Measurements from ENCODE around the gene TBCK.

DNA sequence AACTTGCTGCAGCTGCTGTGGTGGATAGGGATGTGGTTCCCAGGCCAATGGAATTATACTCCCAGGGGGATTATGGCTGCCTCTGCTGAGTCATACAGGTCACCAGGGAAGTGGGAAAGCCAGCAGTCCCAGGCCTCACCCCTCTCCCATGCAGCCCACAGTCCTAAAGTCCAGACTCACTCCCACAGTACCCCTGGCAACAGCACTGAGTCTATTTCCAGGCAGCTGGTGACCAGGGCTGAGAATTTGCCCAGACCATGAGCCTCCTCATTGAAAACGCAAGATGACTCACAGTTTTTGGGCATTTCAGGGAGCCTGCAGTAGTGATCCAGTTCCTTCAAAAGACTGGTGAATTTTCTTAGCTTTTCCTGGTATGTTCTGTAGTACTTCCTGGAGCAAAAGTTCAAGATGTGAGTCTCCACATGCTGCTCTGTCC lies 283.1 kb downstream of the TBCK start:
- TF ChIP-seq, protein P1, sequence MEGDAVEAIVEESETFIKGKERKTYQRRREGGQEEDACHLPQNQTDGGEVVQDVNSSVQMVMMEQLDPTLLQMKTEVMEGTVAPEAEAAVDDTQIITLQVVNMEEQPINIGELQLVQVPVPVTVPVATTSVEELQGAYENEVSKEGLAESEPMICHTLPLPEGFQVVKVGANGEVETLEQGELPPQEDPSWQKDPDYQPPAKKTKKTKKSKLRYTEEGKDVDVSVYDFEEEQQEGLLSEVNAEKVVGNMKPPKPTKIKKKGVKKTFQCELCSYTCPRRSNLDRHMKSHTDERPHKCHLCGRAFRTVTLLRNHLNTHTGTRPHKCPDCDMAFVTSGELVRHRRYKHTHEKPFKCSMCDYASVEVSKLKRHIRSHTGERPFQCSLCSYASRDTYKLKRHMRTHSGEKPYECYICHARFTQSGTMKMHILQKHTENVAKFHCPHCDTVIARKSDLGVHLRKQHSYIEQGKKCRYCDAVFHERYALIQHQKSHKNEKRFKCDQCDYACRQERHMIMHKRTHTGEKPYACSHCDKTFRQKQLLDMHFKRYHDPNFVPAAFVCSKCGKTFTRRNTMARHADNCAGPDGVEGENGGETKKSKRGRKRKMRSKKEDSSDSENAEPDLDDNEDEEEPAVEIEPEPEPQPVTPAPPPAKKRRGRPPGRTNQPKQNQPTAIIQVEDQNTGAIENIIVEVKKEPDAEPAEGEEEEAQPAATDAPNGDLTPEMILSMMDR (IDR thresholded peaks at IDR 0.05 in 8 of 11, conservative IDR thresholded peaks at IDR 0.05 in 3 of 11): no peak
- no peak for TF ChIP-seq POLR2A (IDR thresholded peaks at IDR 0.05)

Measured in spleen (tissue), 7 donors.